ENCODE data around the gene ASAP3.

Gene ASAP3

DNA sequence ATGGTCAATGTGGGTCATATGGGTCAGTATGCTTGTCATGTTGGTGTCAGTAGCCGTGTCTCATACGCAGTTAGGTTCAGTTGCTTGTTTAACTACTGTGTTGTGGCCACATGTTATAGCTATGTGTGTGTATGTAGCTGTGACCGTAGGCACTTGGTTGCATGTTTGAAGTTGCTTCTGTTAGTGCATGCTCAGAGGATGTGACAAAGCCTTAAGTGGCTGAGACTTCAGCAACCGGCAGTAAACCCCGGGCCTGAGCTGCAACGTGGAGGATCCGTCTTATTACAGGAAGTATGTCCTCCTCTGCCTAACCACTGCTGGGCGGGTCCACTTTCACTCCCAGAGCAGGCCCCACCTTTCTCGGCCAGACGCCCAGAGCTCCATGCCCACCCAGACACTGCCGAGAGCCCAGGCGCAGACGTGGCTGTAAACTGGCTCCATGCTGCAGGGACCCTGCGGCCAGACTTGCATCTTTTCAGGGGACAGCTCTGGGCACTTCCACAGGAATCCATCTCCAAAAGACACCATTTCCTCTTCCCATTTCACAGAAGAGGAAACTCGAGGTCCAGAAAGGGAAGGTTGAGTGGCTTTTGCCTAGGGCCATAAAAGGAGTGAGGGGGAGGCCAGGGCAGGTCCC lies 61.6 kb downstream of the ASAP3 start:
- peak; percentile 24 for DNase-seq

DNA sequence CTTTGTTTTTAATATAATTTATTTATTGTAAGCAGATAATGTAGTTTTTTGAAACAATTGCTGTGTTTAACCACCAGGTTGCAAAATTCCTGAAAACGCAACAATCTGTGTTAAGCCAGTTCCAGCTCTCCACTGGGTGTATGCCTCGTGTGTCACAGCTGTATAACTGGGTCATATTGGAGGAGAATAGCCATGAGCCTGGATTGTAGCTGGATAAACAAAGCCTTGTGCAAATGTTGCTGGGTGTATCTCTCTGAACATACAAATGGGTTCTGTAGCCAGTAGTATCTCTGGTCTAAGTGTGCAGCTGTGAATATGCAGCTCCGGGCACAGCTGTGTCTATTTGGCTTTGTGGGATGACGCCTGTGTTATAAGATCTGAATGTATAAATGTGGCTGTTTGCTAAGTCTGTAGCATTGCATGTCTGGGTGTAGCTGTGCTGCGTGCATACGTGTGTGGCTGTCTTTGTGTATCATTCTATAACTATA lies 62.2 kb downstream of the ASAP3 start:
- DNase-seq: no peak

- no peak for DNase-seq
Observed at GRCh38 chr1:23421343-23421742, 62.6 kb downstream of the ASAP3 start.

GRCh38 chr1:23420778-23421177 lies 63.2 kb downstream of the ASAP3 start:
- no peak for DNase-seq

DNA sequence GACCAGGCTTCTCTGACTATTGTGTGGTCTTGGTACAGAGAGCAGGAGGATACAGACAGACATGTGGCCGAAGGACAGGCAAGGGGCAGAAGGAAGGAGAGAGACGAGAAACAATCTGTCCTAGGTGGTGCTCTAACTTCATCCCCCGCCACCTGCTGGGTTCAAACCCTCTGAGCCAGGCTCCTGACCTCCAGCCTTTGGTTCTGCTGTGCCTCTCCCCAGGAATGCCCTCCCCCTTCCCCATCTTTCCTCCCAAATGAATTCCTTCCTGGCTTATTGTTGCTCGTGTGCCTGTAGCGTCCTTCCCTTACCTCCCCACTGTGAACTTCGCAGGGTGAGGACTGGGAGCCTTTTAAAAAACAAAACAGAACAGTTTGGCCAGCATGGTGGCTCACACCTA lies 64.8 kb downstream of the ASAP3 start:
- DNase-seq: no peak

DNA sequence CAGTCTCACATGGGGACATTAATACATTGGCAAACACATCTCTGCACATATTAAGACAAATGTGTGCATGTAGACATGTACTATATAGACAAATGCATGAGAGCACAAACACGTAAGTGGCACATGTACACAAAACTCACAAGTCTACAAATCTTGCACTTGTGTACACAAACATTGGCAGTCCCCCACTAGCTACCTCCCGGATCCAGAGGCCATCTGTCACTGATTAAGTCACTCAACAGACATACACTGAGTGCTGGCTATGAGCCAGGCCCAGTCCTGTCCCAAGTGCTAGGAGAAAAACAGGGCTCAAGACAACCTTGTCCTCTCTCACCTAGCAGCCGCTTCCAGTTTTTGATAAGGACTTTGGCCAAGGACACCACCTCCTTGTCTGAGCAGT lies 66.4 kb downstream of the ASAP3 start:
- no peak for DNase-seq

- DNase-seq: no peak
Observed at GRCh38 chr1:23416964-23417363, 67.0 kb downstream of the ASAP3 start.

DNA sequence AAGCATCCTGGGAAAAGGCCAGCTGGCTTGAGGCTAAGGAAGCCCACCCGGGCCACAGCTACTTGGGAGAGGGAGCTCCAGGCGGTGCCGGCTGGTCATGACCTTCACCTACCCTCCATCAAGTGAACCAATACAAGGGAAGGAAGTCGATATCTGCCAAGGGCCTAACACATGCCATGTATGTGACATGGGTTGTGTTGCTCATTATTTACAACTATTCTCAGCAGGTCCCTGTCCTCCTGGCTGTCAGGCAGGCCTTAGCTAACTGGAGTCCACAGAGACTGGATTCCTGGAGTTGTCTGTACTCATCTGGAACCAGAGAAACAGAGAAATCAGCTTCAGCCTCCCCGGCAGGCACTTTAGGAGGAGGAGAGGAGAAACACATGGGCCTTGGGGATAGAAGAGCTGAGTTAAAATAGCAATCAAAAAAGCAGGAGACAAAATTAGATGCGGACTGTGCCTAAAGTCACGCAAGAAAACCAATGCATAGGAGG lies 75.1 kb downstream of the ASAP3 start:
- DNase-seq: no peak

DNA sequence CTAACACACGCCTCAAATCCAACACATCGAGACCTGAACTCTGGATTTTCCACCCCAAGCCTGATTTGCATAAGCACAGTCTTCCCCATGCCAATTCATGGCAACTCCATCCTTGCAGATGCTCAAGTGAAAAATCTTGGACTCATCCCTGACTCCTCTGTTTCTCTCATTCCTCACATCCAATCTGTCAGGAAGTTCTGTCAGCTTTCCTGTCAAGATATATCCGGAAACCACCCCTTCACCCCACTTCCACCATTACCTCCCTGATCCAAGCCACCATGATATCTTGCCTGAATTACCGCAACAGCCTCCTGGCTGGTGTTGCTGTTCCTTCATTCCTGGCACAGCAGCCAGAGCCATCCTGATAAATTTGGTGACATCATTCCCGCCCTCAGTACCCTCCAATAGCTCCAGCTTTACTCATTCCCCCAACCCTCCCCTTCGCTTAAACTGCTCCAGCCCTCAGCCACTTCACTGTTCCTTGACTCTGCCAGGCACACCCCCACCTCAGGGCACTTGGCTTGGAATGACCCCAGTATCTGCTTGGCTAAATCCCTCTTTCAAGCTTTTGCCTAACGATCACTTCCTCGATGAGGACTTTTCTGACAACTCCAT lies 76.9 kb downstream of the ASAP3 start:
- DNase-seq: no peak

- no peak for DNase-seq
Observed at GRCh38 chr1:23405946-23406345, 78.0 kb downstream of the ASAP3 start.

DNA sequence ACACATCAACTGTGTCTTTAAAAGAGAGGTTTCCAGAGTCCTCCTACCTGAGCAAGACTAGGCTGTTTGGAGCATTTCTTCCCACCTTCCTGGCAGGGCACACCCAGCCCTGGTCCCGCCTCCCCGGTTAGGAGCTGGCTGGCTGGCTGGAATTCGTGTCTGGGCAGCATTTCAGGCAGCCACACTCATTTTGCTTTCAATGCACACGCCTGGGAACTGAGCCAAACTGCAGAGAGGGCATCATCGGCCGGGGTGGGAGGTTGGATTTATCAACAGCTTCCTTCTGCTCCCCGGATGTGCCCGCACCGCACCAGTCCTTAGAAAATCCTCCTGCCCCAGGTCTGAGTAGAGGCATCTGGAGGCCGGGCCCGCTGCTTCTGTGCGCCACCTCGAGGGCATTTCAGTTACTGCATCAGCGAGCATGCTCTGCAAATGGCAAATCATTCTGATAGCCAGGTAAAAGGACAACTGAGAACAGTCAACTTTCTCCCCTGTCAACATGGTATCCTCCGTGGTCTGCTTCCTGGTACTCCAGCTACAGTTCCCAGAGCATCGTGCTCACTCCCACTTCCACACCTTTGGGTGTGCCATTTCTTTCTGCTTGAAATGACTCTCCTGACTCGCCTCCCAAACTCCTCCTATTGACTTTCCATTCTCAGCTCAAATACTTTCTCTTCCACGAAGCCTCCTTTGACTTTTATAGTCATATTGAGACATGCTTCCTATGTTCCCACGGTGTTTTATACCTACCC lies 80.1 kb downstream of the ASAP3 start:
- DNase-seq: peak; percentile 87

- DNase-seq: no peak
Observed at GRCh38 chr1:23403355-23403734, 80.6 kb downstream of the ASAP3 start.

DNA sequence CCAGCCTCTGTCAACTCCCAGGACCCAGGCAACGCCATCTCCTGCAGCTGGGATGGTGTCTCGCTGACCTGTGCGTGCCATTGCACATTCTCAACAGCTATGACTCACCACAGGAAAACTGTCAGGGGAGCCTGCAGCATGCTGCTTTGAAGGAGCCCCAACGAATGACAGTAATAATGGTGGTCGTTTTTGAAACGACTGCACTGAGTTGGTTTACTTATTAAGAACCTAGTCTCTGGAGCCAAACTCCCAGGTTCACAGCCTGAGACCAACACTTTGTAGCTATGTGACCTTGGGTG lies 81.0 kb downstream of the ASAP3 start:
- DNase-seq: peak; percentile 9

GRCh38 chr1:23402286-23403037 lies 81.5 kb downstream of the ASAP3 start:
- no peak for DNase-seq

DNA sequence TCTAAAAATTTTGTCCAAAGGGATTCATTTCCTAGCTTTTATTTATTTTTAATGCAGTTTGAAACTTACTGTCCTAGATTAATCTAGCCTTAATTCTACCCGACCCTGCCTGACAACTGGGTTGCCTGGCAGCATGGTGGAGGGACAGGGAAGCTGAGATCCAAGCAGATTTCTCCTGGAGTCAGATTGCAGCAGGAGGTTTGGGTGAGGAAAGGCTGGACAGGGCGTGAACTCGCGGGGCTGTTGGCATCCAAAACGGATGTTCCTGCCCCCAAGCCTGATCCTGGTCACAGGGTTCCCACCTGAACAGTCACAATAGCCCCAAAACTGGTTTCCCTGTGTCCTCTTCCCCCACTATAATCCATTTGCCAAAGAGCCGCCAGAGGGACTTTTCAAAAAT lies 82.7 kb downstream of the ASAP3 start:
- DNase-seq: no peak

DNA sequence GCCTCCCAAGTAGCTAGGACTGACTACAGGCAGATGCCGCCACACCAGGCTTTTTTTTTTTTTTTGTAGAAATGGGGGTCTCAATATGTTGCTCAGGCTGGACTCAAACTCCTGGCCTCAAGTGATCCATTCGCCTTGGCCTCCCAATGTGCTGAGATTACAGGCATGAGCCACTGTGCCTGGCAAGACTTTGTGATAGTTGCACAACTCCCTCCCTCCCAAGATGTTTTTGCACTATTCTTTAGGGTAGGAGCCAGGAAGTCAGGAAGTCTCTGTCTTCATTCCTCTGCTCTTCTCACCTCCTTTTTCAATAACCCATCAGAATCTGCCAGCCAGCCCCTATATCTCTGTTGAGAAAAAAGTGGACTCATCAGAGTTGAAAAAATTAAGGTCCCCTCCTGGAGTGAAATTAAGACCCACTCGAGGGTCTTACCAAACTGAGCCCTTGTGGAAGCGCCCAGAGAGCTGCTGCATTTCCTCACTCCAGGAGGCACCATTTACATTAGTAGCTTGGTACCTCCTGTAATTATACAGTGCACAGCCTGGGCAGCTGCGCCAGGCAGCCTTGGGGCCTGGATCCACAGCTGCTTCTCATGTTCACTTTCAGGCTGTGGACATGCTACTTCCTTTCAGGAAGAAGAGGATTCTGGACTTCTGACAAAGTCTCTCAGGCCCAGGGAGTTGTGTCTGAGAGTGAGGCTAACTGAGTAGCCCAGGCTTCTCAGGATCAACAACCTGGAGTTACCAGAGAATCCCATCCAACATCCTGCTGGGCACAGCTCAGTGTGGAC lies 83.5 kb downstream of the ASAP3 start:
- no peak for DNase-seq

- DNase-seq: no peak
Observed at GRCh38 chr1:23399229-23399628, 84.8 kb downstream of the ASAP3 start.

DNA sequence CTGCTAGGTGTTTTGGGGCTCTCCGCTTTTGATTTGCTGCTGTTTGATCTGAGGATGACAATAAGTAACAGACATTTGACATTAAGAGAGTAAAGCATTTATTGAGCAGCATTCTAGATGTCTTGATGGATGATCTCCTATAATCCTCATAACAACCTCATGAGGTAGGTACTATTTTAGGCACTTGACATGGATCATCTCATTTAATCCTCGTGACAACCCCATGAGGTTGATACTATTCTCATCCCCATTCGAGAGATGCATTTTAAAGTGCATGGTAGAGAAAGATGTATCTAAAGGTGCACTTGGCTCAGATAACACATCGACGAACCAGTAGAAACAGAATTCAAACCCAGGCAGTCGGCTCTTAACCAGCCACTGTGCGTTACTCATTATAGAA lies 86.1 kb downstream of the ASAP3 start:
- no peak for DNase-seq

- DNase-seq: no peak
Observed at GRCh38 chr1:23396380-23396779, 87.6 kb downstream of the ASAP3 start.

GRCh38 chr1:23395849-23396248 lies 88.1 kb downstream of the ASAP3 start:
- DNase-seq: no peak

DNA sequence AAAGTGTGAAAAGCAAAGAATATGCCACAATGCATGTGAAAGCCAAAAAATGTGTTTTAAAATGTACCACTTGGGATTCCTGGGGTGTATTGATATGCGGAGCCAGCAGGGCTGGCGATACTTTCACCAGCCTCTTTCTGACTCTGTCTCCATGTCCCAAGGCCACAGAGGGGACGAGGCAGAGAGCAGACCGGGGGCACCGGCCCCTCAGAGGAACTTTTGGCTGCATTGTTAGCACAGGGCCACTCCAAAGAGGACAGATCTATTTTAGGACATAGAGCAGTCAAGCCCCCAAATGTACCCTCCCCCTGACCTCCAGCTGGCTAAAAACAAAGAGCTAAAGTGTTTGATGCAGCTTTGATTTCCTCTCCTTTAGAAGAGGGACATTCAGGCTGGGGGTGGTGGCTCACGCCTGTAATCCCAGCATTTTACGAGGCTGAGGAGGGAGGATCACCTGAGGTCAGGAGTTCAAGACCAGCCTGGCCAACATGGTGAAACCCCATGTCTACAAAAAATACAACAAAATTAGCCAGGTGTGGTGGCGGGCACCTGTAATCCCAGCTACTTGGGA lies 88.7 kb downstream of the ASAP3 start:
- DNase-seq: no peak

DNA sequence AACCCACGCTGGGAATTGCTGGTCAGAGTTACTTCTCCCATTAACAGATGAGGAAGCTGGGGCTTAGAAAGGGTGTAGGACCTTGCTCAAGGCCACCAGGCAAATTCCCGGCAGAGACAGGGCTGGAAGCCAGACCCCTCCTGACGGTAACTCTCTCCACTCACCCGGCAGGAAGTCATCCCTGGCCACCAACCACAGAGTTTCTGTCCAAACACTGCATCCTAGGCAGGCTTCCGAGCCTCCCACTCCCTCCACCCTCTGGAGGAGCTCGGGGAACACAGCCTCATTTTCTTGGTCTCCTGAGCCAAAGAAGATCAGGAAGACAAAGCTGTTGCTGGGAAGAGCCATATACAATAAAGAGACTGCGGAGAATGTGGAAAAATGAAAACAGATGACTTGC lies 89.3 kb downstream of the ASAP3 start:
- DNase-seq: no peak
